Kidney epithelial cell (primary cell): ENCODE results near the gene SERPINB1. TPM values are rescaled to one million over a fixed set of nuclear protein-coding genes. Genes with fewer than 3 reads are reported as not detected.

Source experiments
- DNase-seq: peaks from one replicate; pipeline ENCODE4 v3.0.0-alpha.2; 2010; ENCODE audit warnings: low read depth
- H3K27me3 ChIP-seq: 2 replicates; pipeline ENCODE4 v1.6.0; 2011; ENCODE audit warnings: low read length; ENCODE audit not compliant: control insufficient read depth, insufficient read depth
- H3K36me3 ChIP-seq: 2 replicates; pipeline ENCODE4 v1.5.1; 2011; ENCODE audit warnings: low read length; ENCODE audit not compliant: control insufficient read depth, insufficient read depth
- H3K4me3 ChIP-seq: 2 replicates; pipeline ENCODE4 v1.5.1; 2011; ENCODE audit warnings: low read depth, mild to moderate bottlenecking, control low read depth, low read length
- total RNA-seq: library from RNA; depleted of rRNA; stranded (reverse); fragments of >200 nt; gene quantifications from 2 replicates; pipeline ENCODE4 v1.2.3, GENCODE V29; 2015
- TF ChIP-seq, protein P1 (sequence below): IDR thresholded peaks from 2 replicates; pipeline ENCODE4 v1.5.1; 2011; ENCODE audit warnings: mild to moderate bottlenecking, moderate library complexity, low read length, control low read depth, inconsistent platforms; ENCODE audit not compliant: insufficient read depth, poor library complexity, severe bottlenecking

The SERPINB1 gene
- total RNA-seq, 1 donor from 2014 or later, result 43.2 TPM

DNA sequence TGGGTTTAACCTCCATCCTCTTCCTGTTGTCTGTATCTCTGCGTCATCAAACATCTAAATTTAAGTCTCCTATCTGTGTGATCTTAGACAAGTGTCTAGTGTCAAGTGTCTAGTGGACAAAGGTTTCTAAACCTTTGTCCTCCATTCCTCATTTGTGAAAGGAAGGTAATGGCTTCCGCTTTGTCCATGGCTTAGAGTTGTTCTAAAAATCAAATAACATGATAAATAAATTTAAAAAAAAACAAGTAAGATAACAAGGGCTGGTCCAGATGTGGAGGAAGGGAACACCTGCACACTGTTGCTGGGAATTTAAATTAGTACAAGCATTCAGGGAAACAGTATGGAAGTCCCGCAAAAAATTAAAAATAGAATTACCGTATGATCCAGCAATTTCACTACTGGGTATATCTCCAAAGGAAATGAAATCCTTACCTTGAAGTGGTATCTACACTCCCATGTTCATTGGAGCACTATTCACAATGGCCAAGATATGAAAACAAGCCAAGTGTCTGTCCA is 17.6 kb upstream of the SERPINB1 start:
- DNase-seq, result no peak
- no peaks in the 10 kb centered on the region for H3K27me3 ChIP-seq
- TF ChIP-seq, protein P1, sequence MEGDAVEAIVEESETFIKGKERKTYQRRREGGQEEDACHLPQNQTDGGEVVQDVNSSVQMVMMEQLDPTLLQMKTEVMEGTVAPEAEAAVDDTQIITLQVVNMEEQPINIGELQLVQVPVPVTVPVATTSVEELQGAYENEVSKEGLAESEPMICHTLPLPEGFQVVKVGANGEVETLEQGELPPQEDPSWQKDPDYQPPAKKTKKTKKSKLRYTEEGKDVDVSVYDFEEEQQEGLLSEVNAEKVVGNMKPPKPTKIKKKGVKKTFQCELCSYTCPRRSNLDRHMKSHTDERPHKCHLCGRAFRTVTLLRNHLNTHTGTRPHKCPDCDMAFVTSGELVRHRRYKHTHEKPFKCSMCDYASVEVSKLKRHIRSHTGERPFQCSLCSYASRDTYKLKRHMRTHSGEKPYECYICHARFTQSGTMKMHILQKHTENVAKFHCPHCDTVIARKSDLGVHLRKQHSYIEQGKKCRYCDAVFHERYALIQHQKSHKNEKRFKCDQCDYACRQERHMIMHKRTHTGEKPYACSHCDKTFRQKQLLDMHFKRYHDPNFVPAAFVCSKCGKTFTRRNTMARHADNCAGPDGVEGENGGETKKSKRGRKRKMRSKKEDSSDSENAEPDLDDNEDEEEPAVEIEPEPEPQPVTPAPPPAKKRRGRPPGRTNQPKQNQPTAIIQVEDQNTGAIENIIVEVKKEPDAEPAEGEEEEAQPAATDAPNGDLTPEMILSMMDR, result no peak

DNA sequence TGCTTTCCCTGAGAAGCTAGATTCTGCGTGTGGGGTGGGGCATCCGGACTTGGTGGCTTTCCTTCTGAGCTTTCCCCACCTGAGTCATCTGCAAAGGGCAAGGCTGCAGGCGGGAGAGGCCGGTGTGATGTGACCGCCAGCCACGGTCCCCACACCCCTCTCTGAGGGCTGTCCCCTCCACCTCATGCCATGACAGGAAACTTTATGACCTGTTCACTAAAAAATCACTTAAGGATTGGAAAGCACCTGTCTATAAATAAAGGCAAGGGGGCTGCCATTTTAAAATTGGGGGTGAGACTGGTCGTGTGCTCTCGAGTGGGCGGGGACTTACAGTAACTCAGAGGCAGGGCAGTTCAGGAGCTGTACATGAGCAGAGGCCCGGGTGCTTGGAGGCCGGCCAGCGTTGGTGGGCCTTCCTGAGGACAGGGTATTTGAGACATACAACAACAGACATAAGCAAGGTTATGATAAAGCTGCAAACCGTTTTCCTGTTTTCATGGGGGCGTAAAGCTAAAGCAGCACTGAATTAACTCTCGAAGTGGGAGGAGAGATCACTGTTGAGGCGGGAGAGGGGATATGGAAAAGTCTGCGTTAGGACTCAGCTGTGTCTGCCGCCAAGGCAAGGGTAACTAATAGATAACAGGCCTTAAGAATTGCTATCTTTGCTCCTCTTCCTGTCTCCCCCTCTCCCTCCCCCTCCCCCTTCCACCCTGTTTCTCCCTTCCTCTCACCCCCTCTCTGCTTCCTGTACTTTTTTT is 16.1 kb upstream of the SERPINB1 start:
- no peaks in the 10 kb centered on the region for H3K27me3 ChIP-seq
- H3K4me3 ChIP-seq, result no peak overlapping the region
- no peaks in the 10 kb centered on the region for H3K36me3 ChIP-seq
- DNase-seq, result no peak
- TF ChIP-seq, protein P1, result no peak

More for the DNA sequence above, 17.6 kb upstream of the SERPINB1 start:
- Histone ChIP-seq H3K36me3 (no peaks in the 10 kb centered on the region), H3K4me3 (no peak overlapping the region)

DNA sequence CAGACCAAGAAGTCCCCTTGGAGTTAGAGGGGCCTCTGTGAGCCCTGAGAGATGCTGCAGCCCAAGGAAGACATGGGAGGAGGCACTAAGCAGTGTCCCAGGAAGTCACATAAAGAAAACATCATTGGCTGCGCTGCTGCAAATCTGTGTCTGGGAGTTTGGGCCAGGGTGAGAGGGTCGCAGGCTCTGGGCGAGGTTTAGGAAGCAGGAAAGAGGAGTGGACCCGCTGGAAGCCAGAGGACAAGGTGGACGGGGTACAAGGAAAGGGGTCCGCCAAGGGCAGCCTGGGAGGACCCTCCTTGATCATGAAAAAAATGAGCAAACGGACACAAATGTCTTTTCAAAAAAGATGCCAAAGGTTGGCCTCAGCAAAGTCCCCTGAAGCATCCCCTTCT is 15.5 kb upstream of the SERPINB1 start:
- Histone ChIP-seq H3K36me3 (no peaks in the 10 kb centered on the region), H3K4me3 (no peak overlapping the region), H3K27me3 (no peaks in the 10 kb centered on the region)
- TF ChIP-seq, protein P1, result no peak
- DNase-seq, result no peak

DNA sequence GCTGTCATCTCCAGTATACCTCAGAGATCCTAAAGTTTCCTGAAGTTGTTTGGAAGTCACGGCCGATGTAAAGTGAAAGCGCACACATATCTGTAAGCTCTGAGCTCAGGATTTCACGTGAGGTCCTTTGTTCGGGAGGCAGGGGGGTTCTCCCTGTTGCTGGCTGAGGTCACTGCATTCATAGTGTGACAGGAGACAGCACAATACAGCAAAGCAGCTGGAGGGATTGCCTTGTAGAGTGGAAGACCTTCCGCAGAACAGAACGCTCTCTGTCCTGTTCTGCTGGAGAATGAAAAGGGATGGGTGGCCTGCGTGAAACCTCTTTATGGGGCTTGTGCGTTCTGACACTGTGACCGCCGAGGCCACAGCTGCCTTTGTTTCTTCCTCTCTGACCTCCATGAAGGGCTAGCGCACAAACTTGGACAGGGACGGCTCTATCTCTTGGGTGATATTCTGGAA is 13.4 kb upstream of the SERPINB1 start:
- TF ChIP-seq, protein P1, result no peak
- H3K36me3 ChIP-seq, result no peaks in the 10 kb centered on the region
- H3K4me3 ChIP-seq, result no peak overlapping the region
- no peaks in the 10 kb centered on the region for H3K27me3 ChIP-seq
- no peak for DNase-seq

DNA sequence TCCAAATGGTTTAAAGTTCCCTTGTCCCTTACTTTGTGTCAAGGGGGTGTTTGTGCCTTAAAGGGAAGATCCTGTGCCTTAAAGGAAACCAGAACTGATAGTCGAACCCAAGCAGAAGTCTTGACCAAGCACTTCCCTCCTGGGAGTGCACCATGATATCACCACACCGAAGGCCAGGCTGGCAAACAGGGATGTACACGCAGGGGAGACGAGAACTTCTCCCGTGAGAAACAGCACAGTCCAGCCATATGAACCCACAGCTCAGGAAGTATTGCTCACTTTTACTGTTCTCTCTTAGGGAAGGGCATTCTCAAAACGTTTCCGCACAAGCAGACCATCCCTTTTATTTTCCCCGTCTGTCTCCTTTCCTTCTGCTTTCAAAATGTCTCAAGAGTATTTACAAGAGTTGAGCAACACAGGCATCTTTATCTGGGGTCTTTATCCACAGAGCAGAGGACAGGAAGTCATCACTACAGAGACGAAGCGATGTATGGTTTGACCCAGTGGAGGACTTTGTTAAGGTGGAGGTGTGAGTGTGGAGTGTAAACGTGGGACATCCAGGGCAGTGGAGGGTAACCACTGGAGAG is 12.8 kb upstream of the SERPINB1 start:
- TF ChIP-seq, protein P1, result no peak
- Histone ChIP-seq H3K4me3 (no peak overlapping the region), H3K36me3 (no peaks in the 10 kb centered on the region), H3K27me3 (no peaks in the 10 kb centered on the region)
- no peak for DNase-seq
